ENCODE data around the gene RBM26.
"Not testable (repeated sequence)": the region's sequence is repeated elsewhere in the genome, so short reads cannot be mapped to it uniquely, and the experiment has no call there.

RBM26 gene

GRCh38 chr13:79328510-79328909, 77.5 kb downstream of the RBM26 start:
- no peak for DNase-seq

GRCh38 chr13:79320433-79320832, 85.6 kb downstream of the RBM26 start:
- DNase-seq: no peak

GRCh38 chr13:79318664-79319063, 87.4 kb downstream of the RBM26 start:
- no peak for DNase-seq

DNA sequence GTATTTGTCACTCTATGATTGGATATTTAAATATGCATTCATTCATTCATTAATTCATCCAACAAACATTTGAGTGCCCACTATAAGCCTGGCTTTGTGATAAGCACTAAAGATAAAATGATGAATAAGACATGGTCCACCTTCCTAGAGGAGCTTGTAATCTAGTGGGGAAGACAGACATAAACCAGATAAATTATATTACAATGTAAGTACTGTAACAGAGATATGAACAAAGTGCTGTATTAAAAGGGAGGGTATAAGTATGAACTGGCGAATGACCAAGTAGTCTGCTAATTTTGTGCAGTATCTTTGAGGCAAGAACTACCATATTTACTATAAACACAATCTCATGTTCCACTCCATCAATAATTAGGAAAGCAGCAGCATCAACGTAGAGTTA, 88.2 kb downstream of the RBM26 start:
- DNase-seq: no peak

DNA sequence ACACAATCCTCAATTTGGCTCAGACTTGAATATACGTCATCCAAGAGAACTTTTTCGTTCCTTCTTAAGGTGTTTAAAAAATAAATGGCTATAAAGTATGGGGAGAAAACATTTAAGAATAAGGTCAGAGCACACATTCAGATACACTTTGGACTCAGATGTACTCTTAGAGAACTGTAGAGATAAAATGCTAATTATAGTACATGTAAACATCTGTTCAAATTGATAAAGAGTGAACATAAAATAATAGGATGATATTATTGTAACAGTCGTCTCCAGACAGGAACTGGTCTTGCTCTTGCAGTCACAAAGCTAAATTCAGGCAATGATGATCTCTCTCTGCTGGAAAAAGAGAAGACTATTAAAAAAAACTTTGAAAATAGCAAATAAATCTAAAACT, 91.4 kb downstream of the RBM26 start:
- DNase-seq: no peak

GRCh38 chr13:79312340-79312855, 93.7 kb downstream of the RBM26 start:
- DNase-seq: no peak

DNA sequence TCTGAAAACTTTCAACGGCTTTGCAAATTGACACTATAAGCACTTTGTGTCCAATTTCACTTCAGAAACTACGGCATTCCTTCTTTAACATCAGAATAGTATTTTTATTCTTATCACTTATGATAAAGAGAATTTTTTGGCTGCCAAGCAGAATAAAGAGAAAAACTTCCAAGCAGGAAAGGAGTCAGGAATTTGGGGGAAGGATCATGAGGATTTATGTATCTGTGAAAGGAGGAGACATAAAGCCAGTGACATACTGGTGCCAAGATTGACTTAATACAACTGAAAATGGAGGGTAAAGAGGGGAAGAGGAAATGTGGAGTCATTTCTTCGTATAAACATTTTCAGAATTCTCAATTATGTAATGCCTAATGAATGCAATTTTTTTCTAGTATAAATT, 94.7 kb downstream of the RBM26 start:
- no peak for DNase-seq

GRCh38 chr13:79309690-79310089, 96.4 kb downstream of the RBM26 start:
- DNase-seq: no peak

- no peak for DNase-seq
These were observed 98.2 kb downstream of the RBM26 start for GRCh38 chr13:79307866-79308298.

DNA sequence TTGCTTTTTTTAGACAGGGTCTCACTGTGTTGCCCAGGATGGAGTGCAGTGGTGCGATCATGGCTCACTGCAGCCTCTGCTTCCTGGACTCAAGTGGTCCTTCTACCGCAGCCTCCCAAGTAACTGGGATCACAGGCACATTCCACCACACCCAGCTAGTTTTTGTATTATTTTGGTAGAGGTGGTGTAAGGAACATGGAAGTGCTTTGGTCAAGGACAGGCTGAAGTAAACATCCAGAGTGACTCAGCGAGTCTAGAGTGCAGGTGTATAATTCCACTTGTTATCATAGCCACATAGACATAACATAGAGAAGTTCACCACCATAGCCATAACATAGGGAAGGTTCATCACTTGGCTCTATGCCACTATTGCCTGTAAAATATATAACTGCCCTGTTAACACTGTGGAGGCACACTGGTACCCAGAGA, 98.6 kb downstream of the RBM26 start:
- DNase-seq: no peak

GRCh38 chr13:79306650-79307049, 99.4 kb downstream of the RBM26 start:
- no peak for DNase-seq

DNA sequence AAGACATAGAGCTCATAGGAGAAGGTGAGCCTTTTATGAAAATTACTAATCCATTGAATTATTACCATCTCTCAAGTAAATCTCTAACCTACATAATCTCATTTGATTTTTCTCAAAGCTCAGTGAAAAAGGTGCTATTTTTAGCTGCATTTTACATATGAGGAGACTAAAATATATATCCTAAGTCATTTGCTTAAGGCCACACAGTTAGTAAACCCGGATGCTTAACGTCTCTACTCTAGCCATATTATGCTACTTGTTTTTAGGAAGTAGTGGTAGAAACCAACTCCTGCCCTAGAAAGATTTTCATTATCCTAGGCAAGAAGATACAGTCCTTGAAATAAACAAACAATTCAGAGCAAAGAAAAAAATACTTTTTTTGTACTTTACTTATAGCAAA, 108.9 kb downstream of the RBM26 start:
- DNase-seq: no peak

DNA sequence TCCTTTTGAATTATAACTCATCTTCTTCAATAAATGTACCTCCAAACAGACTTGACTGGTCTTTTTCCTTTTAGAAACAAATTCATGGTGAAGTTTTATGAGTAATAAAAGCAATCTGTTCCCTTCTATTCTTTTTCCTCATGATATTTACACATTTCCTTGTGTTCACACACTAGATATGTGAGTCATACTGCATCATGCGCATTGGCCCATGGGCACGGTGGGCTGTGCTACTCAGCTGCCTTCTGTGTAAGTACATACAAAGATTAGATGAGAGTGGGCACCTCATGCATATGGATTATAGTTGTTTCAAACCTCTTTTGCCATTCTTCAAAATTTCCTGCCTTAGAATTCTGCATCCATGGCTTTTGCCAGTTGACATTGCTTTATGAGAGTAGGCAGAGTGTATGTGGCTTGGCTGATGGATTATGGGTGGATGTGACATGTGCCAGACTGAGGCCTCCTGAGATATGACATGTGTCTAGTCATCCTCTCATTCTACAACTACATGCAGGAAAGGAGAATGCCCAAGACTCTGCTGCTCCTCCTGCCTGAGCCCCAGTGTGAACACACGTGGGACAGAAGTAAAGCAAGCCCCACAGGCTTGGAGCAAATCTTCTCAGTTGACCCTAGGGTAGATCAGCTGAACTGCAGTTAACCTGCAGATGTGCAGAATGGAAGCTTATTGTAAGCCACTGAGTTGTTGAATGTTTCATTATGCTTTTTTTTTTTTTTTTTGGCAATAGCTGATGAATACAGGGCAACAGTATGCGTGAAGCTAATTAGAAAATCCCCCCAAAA, 109.9 kb downstream of the RBM26 start:
- no peak for DNase-seq

- DNase-seq: no peak
These were observed 115.3 kb downstream of the RBM26 start for GRCh38 chr13:79290595-79291244.

DNA sequence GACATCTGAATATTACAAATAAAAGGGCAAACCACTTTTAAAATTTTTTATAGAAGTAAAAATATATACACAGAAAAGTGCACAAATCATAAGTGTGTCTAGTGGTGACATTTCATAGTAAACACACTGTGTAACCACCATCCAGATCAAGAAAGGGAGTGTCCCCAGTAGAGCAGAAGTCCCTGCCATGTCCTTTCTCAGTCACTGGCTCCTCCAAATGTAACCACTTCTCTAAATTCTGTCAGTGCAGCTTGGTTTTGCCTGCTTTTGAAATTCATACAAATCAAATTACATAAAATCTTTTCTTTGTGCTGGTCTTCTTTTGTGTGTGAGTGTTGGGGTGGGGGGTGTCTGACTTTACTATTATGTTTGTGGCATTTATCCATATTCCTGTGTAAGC, 116.5 kb downstream of the RBM26 start:
- DNase-seq: no peak

DNA sequence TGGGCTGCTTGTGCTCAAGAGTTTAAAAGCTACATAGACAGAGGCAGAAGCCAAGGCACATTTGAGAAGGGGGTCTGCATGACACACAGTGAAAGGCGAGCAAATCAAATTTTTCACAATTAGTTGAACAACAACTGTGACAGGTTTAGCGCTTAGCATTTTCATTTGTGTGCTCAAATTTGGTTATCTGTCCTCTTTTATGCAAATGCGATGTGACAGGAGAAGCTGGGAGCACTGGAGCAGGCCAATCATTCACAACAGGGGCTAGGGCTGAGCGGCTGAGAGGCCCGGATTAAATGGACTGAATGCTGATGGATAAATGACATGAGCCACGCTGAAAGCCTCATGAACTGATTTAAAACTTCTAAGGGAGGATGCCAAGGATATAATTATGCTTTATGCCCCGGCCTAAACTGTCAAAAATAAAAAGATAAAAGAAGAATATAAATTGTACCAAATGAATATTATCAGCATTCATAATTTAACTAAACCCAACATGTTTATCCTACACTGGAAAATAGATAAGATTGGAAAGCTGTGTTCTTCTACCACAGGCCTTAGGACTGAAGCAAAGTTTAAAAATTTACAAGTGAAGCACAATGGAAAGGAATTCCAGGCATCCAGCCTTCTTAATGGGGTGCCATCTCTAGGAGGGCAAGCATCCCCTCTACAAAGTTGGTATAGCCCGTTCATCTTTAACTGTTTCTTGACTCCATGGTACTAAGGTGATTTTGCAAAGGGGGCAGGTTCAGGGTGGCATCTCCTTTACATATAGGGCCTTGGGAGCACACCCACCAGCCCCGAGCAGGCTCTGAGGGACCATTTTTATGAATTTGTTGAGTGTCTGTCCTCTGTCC, 117.9 kb downstream of the RBM26 start:
- no peak for DNase-seq

DNA sequence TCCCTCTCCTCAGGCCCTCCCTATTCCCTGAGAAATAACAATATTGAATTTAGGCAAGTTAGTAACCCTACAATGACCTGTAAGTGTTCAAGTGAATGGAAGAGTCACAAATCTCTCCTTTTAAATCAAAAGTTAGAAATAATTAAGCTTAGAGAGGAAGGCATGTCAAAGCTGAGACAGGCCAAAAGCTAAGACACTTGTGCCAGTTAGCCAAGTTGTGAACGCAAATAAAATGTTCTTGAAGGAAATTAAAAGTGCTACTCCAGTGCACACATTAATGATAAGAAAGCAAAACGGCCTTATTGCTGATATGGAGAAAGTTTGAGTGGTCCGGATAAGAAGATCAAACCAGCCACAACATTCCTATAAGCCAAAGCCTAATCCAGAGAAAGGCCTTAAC, 120.9 kb downstream of the RBM26 start:
- no peak for DNase-seq

DNA sequence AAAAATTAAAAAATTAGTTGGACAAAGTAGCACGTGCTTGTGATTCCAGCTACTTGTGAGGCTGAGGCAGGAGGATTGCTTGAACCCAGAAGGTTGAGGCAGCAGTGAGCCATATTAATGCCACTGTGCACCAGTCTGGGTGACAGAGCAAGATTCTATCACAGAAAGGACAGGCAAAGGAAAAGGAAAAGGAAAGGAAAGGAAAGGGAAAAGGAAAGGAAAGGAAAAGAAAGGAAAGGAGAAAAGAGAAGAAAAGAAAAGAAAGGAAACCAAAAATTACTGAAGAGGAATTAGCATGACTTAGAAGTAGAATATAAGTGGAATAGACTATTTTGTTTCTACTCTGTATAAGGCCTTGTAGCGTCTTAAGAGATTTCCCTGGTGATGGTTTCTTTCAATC, 122.3 kb downstream of the RBM26 start:
- no peak for DNase-seq

GRCh38 chr13:79282976-79283375, 123.1 kb downstream of the RBM26 start:
- DNase-seq: no peak

- DNase-seq: no peak
These were observed 123.5 kb downstream of the RBM26 start for GRCh38 chr13:79282508-79282907.

GRCh38 chr13:79281339-79281747, 124.7 kb downstream of the RBM26 start:
- DNase-seq: peak; percentile 96

- DNase-seq: not testable (repeated sequence)
These were observed 126.3 kb downstream of the RBM26 start for GRCh38 chr13:79279735-79280134.

DNA sequence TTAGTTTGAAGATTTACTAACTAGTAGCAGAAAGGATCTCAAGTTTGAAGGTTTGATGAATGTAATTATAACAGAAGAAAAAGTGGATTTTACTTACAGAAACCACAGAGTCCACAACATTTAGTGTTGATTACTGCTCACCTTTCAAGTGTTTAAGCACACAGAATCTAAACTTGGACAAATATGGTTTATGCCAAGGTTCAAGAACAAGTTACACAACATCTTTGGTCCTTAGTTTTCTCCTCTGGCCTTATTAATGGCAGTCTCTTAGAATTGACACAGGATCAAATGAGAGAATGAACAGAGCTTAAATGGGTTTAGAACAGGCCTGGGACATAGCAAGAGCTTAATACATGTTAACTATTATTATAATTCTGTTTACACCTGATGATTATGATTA, 133.0 kb downstream of the RBM26 start:
- no peak for DNase-seq
